Skin epidermis (tissue), 12 donors: ENCODE data around the gene COL4A1.

ENCODE experiments used
- H3K27ac ChIP-seq, 21 experiments: fragments of 200-600 bp; sonication (generic) in 11 of 21; one replicate each; pipeline ENCODE4 v1.5.0; 2020; ENCODE audit warnings: mild to moderate bottlenecking in 3 of 21, inconsistent platforms in 2 of 21, moderate library complexity in 2 of 21
- H3K4me3 ChIP-seq, 7 experiments: fragments of 200-600 bp; sonication (generic) in 2 of 7; one replicate each; pipeline ENCODE4 v1.5.0; 2020; ENCODE audit warnings: inconsistent platforms in 2 of 7, mild to moderate bottlenecking in 2 of 7, moderate library complexity in 1 of 7

The COL4A1 gene

DNA sequence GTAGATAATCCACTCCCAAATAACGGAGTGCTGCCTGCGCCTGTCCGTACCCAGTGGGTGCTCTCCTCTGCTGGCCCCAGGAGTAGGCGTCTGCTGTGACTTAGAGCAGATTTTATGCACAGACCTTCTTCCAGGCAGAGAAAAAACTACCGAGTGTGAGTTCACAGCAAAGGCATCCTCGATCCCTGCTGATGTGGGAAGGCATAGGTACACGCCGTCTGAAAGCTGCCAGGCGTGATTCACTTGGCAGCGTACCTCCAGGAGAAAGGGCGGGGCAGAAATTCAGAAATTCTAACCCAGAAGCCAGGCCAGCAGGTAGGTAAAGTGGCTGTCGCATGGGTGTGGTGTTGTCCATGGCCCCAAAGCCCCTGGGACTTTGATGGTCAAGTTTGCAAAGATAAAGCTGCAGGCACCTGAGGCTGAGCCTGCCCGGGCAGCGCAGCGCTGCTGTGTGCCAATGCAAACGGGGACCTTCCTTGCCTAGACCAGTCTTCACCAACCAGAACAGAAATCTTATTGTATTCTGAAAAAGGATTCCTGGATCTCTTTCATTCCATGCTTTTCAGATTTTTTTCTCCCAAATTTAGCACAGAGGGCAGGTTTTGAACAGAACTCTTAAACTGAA is 36.4 kb upstream of the COL4A1 start:
- Histone ChIP-seq H3K27ac (peak overlapping the region in 2 of 21 experiments; percentile 6 to 7), H3K4me3 (no peak overlapping the region)

DNA sequence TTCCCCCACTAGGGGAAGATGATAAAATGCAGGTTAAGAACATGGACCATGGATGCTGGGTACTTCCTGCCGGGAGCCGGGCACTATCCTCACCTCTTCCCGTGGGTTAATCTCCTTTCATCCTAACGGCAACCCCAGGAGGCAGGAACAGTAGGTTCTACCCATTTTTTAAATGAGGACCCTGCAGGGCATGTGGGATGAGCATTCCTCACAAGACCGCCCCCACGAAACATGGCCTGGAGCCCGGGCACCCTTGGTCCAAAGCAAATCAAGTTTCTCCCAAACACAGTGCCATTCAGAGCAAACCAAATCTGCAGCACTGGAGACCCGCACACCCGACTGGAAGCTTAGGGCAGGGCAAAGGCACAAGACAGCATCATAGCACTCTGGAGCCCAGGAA is 35.5 kb upstream of the COL4A1 start:
- Histone ChIP-seq H3K27ac (peak overlapping the region in 3 of 21 experiments; percentile 2 to 63 (median 6)), H3K4me3 (no peak overlapping the region)

DNA sequence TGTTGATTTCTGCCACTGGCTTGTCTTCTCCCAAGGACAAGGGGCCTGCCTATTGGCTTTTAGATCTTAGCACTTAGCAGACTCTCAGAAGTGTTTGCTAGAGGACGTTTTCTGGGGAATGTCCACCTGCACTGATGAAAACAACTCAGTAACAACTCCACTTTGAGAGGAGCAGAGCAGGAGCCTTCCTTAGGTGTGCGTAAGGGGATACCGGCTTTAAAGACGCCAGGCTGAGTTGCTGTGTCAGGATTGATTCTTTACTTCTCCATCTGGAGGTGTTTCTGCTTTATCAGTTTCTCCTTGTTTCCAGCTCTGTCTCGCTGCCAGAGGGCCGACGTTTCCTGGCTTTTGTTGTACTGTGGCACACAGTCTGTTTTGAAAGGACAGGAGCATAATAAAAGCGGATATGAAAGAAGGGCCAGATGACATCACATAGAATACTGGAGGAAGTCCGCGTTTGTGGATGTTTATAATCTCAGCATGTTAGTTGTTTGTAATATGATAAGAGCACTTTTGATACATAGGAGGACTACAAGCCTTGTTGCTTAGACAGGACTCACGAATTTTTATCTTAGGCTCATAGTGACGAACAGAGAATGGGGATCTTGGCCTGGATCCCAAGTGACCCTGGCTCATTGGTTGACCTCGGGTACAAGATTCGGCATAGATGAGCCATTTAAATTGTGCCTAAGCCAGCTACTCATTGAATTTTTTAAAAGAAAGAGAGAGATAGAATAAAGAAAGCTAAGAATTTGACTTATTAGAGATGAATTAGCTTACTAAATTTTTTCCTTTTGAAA is 34.7 kb upstream of the COL4A1 start:
- no peak overlapping the region for H3K4me3 ChIP-seq

DNA sequence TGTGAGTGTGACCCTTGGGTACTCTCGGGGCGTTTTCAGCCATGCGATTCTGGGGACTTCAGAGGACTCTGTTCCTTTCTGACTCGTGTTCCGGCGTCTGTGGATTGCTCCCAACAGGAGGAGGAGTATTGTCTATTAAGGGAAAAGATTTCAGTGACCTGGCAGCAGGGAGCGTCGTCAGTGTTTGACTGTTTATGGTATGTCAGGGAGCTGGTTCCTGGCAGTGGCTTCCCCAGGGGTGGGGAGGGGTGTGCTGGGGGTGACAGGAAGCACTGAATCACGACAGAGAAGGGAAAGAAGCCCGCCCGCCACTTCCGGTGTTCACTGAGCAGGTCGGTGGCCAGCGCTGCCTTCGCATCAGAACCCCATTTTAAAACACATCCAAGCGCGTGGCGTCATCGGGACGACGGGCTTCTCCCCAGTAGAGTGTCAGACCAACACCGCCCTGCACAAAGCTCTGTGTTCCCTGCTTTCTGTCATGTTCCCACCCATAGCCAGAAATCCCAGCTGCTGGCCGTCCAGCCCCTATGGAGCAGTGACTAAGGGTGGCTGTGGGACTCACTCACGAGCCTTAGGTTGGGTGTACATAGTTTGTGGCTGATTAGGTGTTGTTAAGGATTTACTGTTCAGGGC is 34.0 kb upstream of the COL4A1 start:
- Histone ChIP-seq H3K27ac (peak overlapping the region in 14 of 21 experiments; percentile 18 to 78 (median 59)), H3K4me3 (no peak overlapping the region)

More for the DNA sequence above, 34.7 kb upstream of the COL4A1 start:
- H3K27ac ChIP-seq = peak overlapping the region in 12 of 21 experiments; percentile 23 to 78 (median 62)

DNA sequence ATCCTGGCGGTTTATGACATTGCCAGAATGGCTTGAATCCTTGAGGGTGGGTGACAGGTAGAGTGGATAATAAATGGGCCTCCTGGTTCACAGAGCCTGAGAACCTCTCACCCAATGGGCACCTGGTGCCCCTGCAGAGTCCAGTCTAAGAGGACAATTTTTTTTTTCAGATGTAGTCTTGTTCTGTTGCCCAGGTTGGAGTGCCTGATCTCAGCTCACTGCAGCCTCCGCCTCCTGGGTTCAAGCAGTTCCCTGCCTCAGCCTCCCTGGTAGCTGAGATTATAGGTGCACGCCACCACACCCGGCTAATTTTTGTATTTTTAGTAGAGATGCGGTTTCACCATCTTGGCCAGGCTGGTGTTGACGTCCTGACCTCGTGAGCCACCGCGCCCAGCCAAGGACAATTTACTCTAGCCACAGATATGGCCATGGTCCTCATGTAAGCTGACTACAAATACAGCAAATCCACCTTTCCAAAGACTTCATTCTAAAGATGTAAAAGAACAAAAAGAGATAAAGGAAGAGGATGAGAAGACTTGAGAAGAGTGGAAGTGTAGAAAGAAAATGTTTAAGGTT is 33.1 kb upstream of the COL4A1 start:
- peak overlapping the region in 9 of 21 experiments; percentile 2 to 71 (median 53) for H3K27ac ChIP-seq
- no peak overlapping the region for H3K4me3 ChIP-seq

DNA sequence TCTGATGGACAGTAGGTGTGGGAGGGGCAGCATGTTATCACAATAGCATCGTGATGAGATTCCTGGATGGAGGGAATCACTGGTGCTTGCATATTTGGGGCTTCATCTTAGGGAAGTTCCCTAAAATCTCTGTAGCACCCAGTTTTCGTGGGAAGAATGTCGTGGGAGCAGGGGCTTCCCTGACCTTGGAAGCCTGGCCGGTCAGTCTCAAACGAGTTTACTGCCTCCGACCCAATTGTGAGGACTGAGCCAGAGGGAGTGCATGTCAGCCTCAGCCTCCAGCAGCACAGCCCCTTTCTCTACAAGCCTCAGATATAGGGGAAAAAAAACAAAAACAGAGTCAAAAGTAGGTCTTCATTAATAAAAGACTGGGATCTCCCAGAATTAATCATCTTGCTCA is 32.3 kb upstream of the COL4A1 start:
- peak overlapping the region in 2 of 21 experiments; percentile 41 to 71 for H3K27ac ChIP-seq
- H3K4me3 ChIP-seq = no peak overlapping the region

DNA sequence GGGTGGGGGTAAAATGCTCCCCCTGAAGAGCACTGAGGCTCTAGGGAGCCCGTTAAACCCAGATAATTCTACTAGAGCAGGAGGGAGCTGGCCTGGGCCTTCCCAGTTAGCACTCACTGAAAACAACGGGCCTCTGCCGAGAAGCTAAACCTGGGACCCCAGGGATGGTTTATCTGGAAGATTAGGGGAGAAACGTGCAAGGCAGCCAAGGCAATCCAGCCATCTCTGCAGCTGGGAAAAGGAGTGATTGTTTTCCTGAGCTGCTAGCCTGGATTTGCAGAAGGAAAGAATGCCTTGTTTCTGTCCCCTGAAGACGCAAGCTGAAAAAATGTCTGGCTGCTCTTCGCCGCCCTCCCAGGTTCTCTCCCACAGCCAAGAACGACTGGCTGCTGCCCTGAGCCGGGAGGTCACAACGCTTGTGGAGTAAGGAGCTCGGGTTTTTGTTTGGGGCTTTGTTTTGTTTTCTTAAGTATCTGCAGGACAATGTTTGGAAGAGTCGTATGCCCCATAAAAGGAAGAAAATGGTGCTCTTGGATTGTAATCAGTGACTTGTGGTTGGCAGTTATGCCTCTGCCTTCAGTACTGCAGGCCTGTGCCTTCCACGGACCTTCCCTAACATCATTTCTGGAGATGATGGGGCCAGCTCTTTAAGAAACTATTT is 31.6 kb upstream of the COL4A1 start:
- Histone ChIP-seq H3K27ac (peak overlapping the region in 12 of 21 experiments; percentile 11 to 76 (median 44)), H3K4me3 (no peak overlapping the region)

DNA sequence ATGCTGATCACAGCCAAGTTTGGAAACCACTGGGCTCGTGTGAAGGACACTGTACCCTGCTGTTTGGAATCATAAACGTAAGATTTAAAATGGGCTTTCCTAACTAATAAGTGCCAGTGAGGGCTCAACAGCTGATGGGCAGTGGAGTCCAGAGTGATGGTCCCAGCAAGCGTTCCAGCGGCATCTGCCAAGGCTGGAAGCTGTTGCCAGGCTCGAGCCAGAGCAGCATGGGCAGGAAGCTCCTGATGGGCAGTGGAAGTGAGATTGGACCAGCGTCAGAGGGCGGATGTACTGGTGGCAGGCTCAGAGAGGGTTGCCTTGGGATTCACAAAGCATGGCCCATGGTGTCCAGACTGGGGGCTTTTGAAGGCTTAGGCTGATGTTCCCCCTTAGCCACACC is 30.3 kb upstream of the COL4A1 start:
- H3K27ac ChIP-seq = peak overlapping the region in 5 of 21 experiments; percentile 1 to 71 (median 41)
- no peak overlapping the region for H3K4me3 ChIP-seq

DNA sequence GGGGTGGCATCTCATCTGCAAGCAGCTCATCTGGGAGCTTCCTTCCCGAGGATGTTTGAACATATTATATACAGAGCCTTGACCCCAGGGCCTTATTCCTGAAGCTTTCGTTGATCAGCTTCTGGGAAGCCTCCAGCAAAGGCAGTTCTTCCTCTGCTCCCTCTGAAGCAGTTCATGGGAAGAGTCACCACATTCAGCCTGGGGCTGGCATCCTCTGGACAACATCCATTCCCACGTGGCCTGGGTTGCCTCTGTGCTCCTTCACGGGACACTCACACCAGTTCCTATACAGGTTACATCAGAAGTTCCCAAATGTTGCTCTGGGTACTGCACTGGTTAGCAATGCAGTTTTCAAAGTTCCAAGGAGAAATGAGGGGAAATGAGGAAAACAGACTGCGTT is 29.7 kb upstream of the COL4A1 start:
- no peak overlapping the region for H3K4me3 ChIP-seq
- H3K27ac ChIP-seq = peak overlapping the region in 1 of 21 experiments; percentile 71

DNA sequence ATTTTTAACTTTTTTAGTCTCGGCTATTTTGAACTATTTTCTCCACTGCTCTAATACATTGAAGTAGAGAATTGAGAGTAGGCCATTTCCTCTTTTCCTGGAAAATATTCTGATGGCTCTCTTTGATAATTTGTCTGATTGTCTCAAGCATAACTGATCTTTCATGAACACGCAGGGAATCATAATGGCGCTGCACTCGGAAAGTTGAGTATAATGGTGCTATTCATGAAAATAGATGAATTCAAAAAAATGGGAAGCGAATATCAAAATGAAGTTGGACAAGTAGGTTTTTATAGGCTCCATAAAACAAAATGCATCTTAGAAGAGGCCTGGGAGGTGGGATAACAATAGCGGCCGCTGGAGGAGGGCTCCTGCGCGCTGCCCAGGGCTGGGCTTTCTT is 29.2 kb upstream of the COL4A1 start:
- H3K4me3 ChIP-seq = no peak overlapping the region
- no peak overlapping the region for H3K27ac ChIP-seq

DNA sequence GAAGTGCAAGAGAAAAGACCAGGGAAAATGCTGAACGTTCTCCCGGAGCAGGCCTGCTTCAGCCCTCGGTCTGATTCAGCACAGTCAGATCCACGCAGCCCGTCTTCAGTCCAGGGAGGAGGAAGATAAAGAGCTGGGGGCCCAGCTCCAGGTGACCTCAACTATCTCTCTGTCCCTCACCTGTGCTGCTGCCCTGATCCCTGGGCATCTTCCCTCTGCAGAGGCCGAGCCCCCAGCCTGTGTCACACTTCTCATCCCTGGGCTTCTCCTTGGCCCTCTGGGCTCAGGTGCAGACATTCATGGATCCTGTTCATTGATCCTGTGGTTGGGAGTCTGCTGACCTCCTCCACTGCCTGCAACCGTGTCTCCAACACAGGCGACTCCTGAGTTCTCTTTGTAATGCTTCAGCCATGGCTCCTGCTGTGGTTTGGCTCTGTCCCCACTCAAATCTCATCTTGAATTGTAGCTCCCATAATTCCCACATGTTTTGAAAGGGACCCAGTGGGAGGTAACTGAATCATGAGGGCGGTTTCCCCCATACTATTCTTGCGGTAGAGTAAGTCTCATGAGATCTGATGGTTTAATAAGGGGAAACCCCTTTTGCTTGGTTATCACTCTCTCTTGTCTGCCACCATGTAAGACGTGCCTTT is 28.0 kb upstream of the COL4A1 start:
- Histone ChIP-seq H3K4me3 (no peak overlapping the region), H3K27ac (no peak overlapping the region)

DNA sequence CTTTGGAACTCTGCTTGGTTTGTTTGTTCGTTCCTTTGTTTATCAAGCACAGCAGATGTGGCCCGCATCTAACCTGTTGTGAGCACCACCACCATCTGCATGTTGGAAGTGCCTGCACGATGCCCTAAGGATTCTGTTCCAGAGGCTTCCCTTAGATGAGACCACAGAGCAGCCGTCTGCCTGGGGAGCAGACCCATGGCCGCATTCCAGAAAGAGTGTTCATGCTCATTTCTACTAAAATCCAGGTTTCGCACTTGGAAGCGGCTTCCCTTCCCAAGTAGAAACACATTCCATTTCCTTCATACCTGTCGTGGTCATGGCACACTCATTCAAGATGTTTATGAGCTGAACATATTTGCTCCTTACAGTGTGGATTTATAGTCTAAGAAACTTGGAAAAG is 27.3 kb upstream of the COL4A1 start:
- Histone ChIP-seq H3K4me3 (no peak overlapping the region), H3K27ac (no peak overlapping the region)

DNA sequence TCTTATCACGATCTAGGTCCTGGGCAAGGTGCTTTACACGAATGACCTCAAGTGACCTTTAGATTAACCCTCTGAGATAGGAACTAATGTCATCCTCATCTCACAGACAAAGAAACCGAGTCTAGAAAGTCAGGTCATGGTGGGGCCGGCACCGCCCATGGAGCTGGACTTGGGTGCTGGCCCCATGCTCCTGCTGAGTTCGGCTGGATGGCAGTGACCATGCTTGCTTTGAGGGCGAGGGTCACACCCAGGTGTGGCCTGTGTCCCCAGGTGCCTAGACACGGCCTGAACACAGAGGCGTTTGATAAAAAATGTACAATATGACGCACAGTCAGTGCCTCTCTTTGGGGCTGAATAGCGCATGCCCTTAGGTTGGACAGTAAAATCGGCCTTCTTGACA is 26.9 kb upstream of the COL4A1 start:
- H3K4me3 ChIP-seq = no peak overlapping the region
- no peak overlapping the region for H3K27ac ChIP-seq

DNA sequence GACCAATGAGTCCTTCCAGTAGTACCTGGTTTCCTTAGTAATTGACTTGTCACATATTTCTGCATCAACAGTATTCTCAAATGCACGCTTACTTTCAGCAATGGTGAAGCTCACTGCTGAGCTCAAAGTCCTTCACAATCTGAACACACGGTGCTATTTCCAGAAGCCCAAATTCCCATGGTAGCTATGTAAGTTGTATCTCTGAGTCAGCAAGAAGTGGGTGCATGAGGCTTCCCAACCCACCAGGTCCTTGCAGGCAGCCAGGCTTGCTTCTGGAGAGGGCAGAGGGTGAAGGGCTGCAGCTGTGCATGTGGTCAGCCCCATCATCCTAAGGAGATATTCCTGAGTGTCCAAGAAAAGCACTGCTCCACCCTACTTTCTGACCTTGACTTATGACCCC is 25.8 kb upstream of the COL4A1 start:
- no peak overlapping the region for H3K27ac ChIP-seq
- H3K4me3 ChIP-seq = no peak overlapping the region

DNA sequence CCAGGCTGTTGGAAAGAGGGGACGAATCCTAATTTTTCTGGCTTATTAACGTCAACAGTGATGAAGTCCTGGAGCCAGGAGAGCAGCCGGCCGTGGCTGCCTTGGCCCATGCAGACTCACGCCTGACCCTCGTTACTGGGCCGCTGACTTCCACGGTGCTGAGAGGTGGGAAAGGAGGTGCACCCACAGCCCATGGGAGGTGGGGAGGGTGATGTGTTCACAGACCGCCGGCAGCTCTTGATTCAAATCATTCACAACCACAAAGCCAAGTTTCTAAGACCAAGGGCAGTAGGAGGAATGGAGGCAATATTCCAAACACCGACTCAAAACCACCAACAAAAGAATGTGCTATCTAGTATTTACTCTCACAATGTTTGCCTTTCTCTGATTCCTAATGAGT is 24.4 kb upstream of the COL4A1 start:
- Histone ChIP-seq H3K27ac (peak overlapping the region in 1 of 21 experiments; percentile 15), H3K4me3 (no peak overlapping the region)

DNA sequence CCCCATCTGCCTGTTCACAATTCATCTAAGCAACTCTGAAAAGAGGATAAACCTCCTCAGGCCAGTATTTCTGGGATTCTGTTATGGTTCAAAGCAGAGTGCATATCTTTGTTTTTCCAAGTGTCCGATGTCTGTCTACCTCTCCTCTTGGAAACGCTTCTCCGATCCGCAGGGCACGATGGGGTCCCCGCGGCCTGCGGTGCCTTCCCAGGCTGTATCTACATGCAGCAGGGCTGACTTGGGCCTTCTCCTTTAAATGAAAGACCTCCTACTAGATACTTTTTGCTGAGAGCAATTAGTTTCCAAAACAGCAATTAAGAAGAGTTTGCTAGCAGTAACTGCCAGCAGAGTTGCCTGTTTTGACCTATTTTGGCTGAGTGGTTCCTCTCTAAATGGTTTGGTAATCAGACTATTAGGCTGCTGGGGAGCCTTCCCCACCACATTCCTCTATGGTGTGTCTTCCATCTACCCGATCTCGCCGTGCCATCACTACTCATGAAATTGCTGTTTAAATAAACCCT is 23.6 kb upstream of the COL4A1 start:
- H3K4me3 ChIP-seq = no peak overlapping the region
- H3K27ac ChIP-seq = peak overlapping the region in 4 of 21 experiments; percentile 0 to 52 (median 24)

DNA sequence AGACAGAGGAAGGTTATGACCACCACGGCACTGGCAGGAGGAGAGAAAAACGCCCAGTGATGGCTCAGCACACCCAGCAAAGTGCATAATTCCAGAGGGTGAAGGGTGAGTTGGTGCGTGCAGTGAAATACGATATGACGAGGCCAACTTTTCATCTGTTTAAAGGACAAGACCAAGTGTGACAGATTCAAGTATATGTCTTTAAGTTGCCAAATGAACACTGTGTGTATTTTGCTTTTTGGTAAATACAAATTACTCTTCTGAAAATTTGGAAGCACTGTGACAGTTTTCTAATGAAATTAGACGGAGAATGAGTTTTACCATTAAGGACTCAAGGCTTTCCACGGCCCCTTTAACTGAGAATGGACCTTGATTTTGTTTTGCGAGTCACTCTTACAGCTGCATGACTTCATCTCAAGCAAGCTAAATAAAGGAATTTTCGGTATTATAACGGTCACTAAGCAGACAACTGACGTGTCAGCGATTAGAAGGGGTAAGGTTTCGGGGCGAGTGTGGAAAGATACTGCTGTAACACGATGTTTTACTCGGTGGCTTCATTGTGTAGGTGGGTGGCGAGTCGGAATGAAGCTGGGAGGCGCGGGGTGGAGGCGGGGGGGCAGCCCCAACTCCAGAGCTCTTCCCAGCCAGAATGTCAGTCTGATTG is 23.0 kb upstream of the COL4A1 start:
- peak overlapping the region in 4 of 21 experiments; percentile 0 to 52 (median 24) for H3K27ac ChIP-seq
- H3K4me3 ChIP-seq = no peak overlapping the region

DNA sequence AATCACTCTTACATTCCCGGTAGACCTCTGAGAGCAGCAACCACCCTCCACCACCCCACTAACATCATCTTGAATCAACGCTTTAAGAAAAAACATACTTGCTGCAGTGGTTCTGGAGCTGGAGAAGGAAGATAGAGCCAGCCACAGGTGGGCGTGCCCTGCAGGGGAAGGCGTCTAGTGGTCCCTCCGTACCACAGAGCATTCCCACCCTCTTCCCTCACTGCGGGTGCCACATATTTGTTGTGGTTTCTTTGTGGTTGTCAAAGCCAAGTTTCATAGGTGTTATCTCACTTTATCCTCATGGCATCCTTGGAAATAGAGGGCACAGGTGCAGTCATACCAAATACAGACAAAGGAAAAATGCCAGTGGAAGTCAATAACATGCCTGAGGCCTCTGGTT is 22.3 kb upstream of the COL4A1 start:
- Histone ChIP-seq H3K4me3 (no peak overlapping the region), H3K27ac (peak overlapping the region in 1 of 21 experiments; percentile 52)

DNA sequence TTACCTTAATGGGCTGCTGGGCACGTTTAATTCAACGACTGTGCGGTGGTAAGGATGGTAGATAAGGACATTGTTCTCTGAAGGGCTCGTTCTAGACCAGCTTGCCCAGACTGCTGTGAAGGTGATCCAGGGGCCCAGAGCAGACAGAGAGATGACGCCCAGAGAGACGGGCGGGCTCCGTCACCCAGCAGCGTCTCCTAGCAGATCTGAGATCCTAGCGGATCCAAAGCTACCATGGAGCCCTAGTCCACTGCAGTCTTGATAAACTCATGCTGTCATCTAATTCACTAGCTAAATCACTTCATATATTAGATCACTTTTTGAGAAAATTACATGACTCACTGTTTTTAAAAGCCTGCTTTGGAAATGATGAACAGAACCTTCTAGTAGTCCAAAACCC is 21.6 kb upstream of the COL4A1 start:
- no peak overlapping the region for H3K4me3 ChIP-seq

More for the DNA sequence above, 21.6 kb upstream of the COL4A1 start:
- no peak overlapping the region for H3K27ac ChIP-seq
